ENCODE measurements around the gene FAM72D. TPM values are rescaled to one million over a fixed set of nuclear protein-coding genes. Genes with fewer than 3 reads are reported as not detected.
"Not testable (repeated sequence)": the region's sequence is repeated elsewhere in the genome, so short reads cannot be mapped to it uniquely, and the experiment has no call there.

Gene FAM72D
- total RNA-seq, 1 experiment from 2014 or later: 11.9 TPM

DNA sequence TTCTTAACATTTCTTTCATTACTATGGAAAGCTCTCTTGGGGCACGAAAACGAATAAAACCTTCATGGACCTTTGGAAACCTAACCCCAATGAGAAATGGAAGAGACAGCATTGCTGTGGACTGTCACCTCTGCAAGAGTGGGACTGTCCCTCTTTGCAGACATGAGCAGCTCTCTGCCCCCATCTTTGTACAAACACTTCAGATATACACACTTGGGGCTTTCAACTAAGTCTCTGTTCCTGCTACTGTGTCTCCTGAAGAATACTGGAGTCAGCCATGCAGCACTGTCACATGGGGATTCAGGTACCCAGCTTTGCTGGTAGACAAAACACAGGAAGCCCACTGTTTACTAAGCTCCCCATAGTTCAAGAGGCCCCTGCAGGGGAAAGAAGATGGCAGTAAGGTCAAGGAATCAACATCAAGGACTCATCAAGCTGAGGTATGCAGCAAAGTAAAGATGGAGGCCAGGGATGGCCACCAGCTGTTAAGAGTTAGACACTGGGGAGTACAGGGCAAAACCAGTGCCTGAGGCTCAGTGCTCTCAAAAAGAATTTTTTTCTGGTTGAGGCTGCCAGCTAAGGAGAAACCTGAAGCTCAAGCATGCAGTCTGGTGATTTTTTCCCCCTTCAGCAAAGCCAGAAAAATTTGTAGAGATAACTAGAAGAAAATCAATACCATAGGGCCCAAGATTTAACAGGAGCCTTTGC lies 31.7 kb upstream of the FAM72D start:
- H3K27ac Mint-ChIP-seq (ENCODE audit: low read depth, unreplicated experiment); CTCF ChIA-PET; BruUV-seq (replicated peaks); POLR2A ChIA-PET; H3K36me3 Mint-ChIP-seq (ENCODE audit: insufficient read depth, unreplicated experiment); intact Hi-C loops (cut with micrococcal nuclease); H3K9me3 Mint-ChIP-seq (ENCODE audit: unreplicated experiment); H3K4me3 Mint-ChIP-seq (ENCODE audit: unreplicated experiment); DNase-seq (ENCODE audit: unreplicated experiment); H3K27me3 Mint-ChIP-seq (ENCODE audit: insufficient read depth, unreplicated experiment); H3K4me1 Mint-ChIP-seq (ENCODE audit: insufficient read depth, unreplicated experiment): not testable (repeated sequence)

DNA sequence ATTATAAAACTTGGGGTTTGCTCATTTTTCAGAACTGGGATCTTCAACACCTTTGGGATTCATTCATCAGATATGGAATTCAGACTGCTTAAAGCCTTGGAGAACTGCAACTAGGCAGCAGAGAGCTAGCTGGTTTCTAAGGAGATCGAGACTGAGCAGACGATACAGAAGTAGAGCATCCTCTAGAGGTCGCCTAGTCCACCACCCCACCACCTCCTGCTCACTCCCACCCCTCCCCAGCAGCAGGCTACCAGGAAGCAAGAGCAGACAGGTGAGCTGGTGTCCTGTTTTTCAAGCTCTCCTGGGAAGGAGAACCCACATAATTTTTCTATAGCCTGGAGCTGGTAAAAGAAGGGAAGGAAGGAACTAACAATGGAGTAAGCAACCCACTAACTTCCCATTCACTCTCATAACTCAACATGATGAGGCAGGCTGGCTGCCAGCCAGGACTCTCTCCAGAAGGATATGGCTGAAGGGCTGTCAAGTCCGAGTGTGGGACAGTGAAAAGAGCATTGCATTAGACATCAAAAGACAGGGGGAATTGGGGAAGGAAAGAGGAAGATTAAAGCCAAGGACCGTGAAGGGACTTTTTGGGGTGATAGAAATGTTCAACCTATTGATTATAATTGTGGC lies 30.5 kb upstream of the FAM72D start:
- DNase-seq (ENCODE audit: unreplicated experiment); H3K27ac Mint-ChIP-seq (ENCODE audit: low read depth, unreplicated experiment); CTCF ChIA-PET; BruUV-seq (replicated peaks); POLR2A ChIA-PET; H3K27me3 Mint-ChIP-seq (ENCODE audit: insufficient read depth, unreplicated experiment); H3K4me3 Mint-ChIP-seq (ENCODE audit: unreplicated experiment); H3K9me3 Mint-ChIP-seq (ENCODE audit: unreplicated experiment); H3K36me3 Mint-ChIP-seq (ENCODE audit: insufficient read depth, unreplicated experiment); H3K4me1 Mint-ChIP-seq (ENCODE audit: insufficient read depth, unreplicated experiment); intact Hi-C loops (cut with micrococcal nuclease): not testable (repeated sequence)

DNA sequence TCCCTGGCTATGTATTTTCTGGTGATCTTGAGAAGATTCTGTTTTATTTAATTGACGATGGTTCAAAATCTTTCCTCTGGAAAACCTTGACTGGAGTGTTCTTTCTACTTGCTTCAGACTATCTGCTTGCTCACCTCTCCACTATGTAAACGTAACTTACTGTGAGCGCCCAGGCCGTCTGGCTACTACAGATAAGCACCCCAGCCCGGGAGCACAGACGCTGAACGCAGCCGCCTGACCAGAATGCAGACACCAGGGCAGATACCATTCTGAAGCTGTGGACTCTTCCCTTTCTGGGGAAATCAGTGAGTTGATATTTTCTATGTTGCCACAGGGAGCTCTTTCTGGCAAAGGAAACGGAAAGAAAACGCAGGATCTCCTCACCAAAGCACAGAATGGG lies 29.3 kb upstream of the FAM72D start:
- H3K4me3 Mint-ChIP-seq (ENCODE audit: unreplicated experiment); POLR2A ChIA-PET; BruUV-seq (replicated peaks); DNase-seq (ENCODE audit: unreplicated experiment); H3K4me1 Mint-ChIP-seq (ENCODE audit: insufficient read depth, unreplicated experiment); H3K9me3 Mint-ChIP-seq (ENCODE audit: unreplicated experiment); intact Hi-C loops (cut with micrococcal nuclease); H3K36me3 Mint-ChIP-seq (ENCODE audit: insufficient read depth, unreplicated experiment); H3K27me3 Mint-ChIP-seq (ENCODE audit: insufficient read depth, unreplicated experiment); CTCF ChIA-PET; H3K27ac Mint-ChIP-seq (ENCODE audit: low read depth, unreplicated experiment): not testable (repeated sequence)

DNA sequence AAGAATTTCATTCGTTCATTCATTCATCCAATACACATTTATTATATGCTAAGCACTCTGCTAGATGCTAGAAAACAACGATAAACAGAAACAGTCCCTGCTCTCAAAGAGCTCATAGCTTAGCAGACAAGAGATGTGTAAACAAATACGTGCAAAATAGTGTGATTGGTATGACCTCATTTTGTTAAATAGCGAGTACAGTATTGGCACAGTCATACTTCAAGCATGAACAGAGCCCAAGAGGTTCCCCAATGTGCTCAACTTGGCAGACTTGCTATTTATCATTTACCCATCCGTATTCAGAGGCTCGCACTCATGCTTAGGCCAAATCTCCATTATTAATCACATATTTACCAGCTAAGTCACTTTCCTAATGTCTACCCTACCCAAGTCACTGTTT lies 24.2 kb upstream of the FAM72D start:
- DNase-seq (ENCODE audit: unreplicated experiment); CTCF ChIA-PET; BruUV-seq (replicated peaks): not testable (repeated sequence)

DNA sequence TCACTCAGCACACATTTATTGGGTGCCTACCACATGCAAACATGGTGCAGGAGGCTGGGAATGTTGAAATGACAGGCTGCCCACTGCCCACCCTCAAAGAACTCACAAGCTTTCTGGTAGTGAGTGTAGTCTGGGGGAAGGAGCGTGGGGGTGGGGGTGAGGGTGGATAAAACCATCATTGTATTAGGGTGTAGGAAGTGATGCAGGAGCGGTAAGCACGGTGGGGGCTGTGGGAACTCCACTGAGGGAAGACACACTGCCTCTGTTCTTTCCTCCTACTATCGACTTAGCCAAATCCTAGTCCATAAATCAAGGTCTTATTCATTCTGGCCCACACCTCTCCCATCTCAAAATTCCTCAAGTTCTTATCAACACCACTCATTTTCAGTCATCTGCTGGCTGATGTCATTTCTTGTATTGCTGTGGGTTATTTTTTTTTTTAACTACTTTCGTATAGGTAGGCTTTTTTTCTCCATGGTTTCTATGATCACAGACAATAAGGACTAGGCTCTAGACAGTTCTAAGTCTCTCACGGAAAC lies 21.7 kb upstream of the FAM72D start:
- H3K27ac Mint-ChIP-seq (ENCODE audit: low read depth, unreplicated experiment); H3K4me3 Mint-ChIP-seq (ENCODE audit: unreplicated experiment); H3K27me3 Mint-ChIP-seq (ENCODE audit: insufficient read depth, unreplicated experiment); H3K36me3 Mint-ChIP-seq (ENCODE audit: insufficient read depth, unreplicated experiment); H3K4me1 Mint-ChIP-seq (ENCODE audit: insufficient read depth, unreplicated experiment); intact Hi-C loops (cut with micrococcal nuclease); DNase-seq (ENCODE audit: unreplicated experiment); BruUV-seq (replicated peaks); POLR2A ChIA-PET; H3K9me3 Mint-ChIP-seq (ENCODE audit: unreplicated experiment); CTCF ChIA-PET: not testable (repeated sequence)

More for the DNA sequence above, 24.2 kb upstream of the FAM72D start:
- intact Hi-C loops (cut with micrococcal nuclease); POLR2A ChIA-PET; H3K36me3 Mint-ChIP-seq (ENCODE audit: insufficient read depth, unreplicated experiment); H3K27me3 Mint-ChIP-seq (ENCODE audit: insufficient read depth, unreplicated experiment); H3K4me1 Mint-ChIP-seq (ENCODE audit: insufficient read depth, unreplicated experiment); H3K9me3 Mint-ChIP-seq (ENCODE audit: unreplicated experiment); H3K4me3 Mint-ChIP-seq (ENCODE audit: unreplicated experiment); H3K27ac Mint-ChIP-seq (ENCODE audit: low read depth, unreplicated experiment): not testable (repeated sequence)

DNA sequence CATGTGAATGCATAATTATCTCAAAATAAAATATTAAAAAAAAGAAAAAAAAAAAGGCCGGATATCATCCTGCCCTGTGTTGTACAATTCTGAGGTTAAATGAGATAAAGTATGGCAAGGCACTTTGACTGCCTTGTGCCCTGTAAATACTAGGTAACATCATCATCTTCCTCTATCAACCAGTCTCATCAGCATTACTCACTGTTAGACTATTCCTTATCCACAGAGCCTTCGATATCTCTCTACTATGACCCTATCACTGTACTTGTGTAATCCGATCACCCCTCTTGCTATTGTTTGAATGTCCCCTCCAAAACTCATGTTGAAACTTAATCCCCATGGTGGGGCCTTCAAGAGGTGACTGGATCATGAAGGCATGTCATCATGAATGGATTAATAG lies 18.9 kb upstream of the FAM72D start:
- CTCF ChIA-PET; DNase-seq (ENCODE audit: unreplicated experiment); POLR2A ChIA-PET; H3K9me3 Mint-ChIP-seq (ENCODE audit: unreplicated experiment); H3K4me3 Mint-ChIP-seq (ENCODE audit: unreplicated experiment); intact Hi-C loops (cut with micrococcal nuclease); H3K27ac Mint-ChIP-seq (ENCODE audit: low read depth, unreplicated experiment); H3K4me1 Mint-ChIP-seq (ENCODE audit: insufficient read depth, unreplicated experiment); BruUV-seq (replicated peaks); H3K36me3 Mint-ChIP-seq (ENCODE audit: insufficient read depth, unreplicated experiment); H3K27me3 Mint-ChIP-seq (ENCODE audit: insufficient read depth, unreplicated experiment): not testable (repeated sequence)

DNA sequence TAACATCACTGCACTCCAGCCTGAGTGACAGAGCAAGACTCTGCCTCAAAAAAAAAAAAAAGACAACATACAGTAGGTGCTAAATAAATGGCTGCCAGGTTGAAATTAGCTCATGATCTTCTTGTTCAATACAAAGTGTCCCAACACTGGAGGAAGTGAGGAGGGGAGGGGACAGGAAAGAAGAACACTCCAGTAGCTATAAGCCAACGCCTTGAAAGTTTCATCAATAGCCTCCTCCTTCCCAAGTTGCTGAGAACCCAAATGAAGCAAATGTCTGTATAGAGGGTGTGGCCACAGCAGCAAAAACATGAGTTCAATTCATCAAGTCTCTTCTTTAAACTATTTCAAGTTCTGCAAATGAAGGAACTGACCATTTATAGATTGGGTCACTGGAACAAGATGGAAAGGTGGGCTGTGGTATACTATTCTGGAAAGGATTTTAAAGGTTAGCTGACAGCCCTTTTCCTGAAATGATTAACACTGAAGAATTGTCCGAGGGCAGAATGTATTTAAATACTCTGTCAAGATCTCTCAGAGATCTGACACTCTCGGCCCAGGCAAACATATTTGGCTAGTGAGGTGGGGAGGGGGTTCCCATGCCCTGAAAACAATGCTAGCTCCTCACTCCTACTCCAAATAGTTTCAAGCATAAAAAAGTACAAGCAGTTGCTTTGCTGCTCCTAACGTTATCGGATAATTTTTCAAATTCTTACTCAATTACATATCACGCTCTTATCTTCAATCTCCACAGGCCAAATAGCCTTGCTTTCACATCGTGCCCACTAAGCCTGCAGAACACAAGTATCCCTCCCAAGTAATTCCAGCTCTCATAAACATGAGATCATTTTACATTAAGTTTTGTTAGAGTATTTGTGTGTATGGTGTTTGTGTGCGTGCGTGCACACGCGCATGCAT lies 17.6 kb upstream of the FAM72D start:
- H3K4me1 Mint-ChIP-seq (ENCODE audit: insufficient read depth, unreplicated experiment); H3K27me3 Mint-ChIP-seq (ENCODE audit: insufficient read depth, unreplicated experiment); H3K27ac Mint-ChIP-seq (ENCODE audit: low read depth, unreplicated experiment); H3K9me3 Mint-ChIP-seq (ENCODE audit: unreplicated experiment); BruUV-seq (replicated peaks); H3K36me3 Mint-ChIP-seq (ENCODE audit: insufficient read depth, unreplicated experiment); DNase-seq (ENCODE audit: unreplicated experiment); H3K4me3 Mint-ChIP-seq (ENCODE audit: unreplicated experiment); CTCF ChIA-PET; POLR2A ChIA-PET; intact Hi-C loops (cut with micrococcal nuclease): not testable (repeated sequence)

DNA sequence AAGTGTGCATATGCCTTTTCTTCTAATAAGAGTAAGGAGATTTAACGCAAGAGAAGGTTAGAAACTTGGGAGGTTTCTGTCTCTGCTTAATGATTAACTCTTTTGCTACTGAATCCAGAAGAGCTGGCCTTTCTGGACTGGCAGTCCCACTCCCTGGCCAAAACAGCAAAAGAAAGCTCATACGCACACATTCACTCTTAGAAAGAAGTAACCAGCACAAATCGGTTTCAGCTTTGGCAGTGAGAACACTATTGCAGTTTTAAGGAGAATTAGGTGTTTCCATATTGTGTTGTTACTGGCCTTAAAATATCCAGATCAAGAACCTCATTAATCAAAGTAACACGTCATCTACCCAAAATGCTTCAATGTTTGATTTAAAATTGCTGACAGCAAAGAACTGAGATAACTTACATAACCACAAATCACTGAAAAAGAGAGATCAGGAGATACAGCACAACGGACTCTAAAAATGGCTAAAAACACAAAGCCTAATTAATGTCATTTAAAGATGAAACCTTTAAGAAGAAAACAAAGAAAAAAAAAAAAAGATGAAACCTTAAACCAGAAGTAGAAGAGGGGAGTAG lies 16.9 kb upstream of the FAM72D start:
- DNase-seq (ENCODE audit: unreplicated experiment); CTCF ChIA-PET; BruUV-seq (replicated peaks); H3K36me3 Mint-ChIP-seq (ENCODE audit: insufficient read depth, unreplicated experiment); intact Hi-C loops (cut with micrococcal nuclease); H3K27me3 Mint-ChIP-seq (ENCODE audit: insufficient read depth, unreplicated experiment); H3K4me1 Mint-ChIP-seq (ENCODE audit: insufficient read depth, unreplicated experiment); H3K4me3 Mint-ChIP-seq (ENCODE audit: unreplicated experiment); POLR2A ChIA-PET; H3K27ac Mint-ChIP-seq (ENCODE audit: low read depth, unreplicated experiment); H3K9me3 Mint-ChIP-seq (ENCODE audit: unreplicated experiment): not testable (repeated sequence)

DNA sequence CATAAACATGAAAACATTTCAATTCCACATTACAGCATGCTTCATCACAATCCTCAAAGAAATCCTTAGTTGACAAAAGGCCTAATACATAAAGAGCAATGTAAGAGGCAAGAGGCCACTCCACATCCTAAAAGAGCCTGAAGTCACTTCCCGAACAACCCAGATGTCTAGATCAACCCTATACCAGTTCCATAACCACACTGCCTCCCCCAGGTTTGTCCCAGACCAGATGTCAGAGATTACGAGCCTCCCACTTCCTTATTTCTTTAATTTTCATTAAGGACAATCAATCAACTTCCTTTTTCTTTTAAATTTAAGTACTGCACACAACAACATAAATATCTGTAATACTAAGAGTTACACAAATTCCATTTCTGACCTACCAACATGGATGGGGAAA lies 16.0 kb upstream of the FAM72D start:
- DNase-seq (ENCODE audit: unreplicated experiment); intact Hi-C loops (cut with micrococcal nuclease); H3K27ac Mint-ChIP-seq (ENCODE audit: low read depth, unreplicated experiment); H3K27me3 Mint-ChIP-seq (ENCODE audit: insufficient read depth, unreplicated experiment); CTCF ChIA-PET; H3K4me1 Mint-ChIP-seq (ENCODE audit: insufficient read depth, unreplicated experiment); POLR2A ChIA-PET; BruUV-seq (replicated peaks); H3K36me3 Mint-ChIP-seq (ENCODE audit: insufficient read depth, unreplicated experiment); H3K4me3 Mint-ChIP-seq (ENCODE audit: unreplicated experiment); H3K9me3 Mint-ChIP-seq (ENCODE audit: unreplicated experiment): not testable (repeated sequence)
